Kidney epithelial cell (primary cell): ENCODE data around the gene PDGFRA. TPM values are rescaled to one million over a fixed set of nuclear protein-coding genes. Genes with fewer than 3 reads are reported as not detected.

Experiments used
- DNase-seq: peaks from one replicate; pipeline ENCODE4 v3.0.0-alpha.2; 2010; ENCODE audit warnings: low read depth
- H3K27me3 ChIP-seq: 2 replicates; pipeline ENCODE4 v1.6.0; 2011; ENCODE audit warnings: low read length; ENCODE audit not compliant: control insufficient read depth, insufficient read depth
- H3K36me3 ChIP-seq: 2 replicates; pipeline ENCODE4 v1.5.1; 2011; ENCODE audit warnings: low read length; ENCODE audit not compliant: control insufficient read depth, insufficient read depth
- H3K4me3 ChIP-seq: 2 replicates; pipeline ENCODE4 v1.5.1; 2011; ENCODE audit warnings: low read depth, mild to moderate bottlenecking, control low read depth, low read length
- CTCF ChIP-seq: IDR thresholded peaks from 2 replicates; pipeline ENCODE4 v1.5.1; 2011; ENCODE audit warnings: mild to moderate bottlenecking, moderate library complexity, low read length, control low read depth, inconsistent platforms; ENCODE audit not compliant: insufficient read depth, poor library complexity, severe bottlenecking
- total RNA-seq: library from RNA; depleted of rRNA; stranded (reverse); fragments of >200 nt; gene quantifications from 2 replicates; pipeline ENCODE4 v1.2.3, GENCODE V29; 2015

Gene PDGFRA
- total RNA-seq, 1 donor from 2014 or later = 2.1 TPM

GRCh38 chr4:54187148-54187547 is 41.9 kb upstream of the PDGFRA start:
- no peak overlapping the region for H3K4me3 ChIP-seq
- no peaks in the 10 kb centered on the region for H3K27me3 ChIP-seq
- no peaks in the 10 kb centered on the region for H3K36me3 ChIP-seq
- no peak for DNase-seq
- TF ChIP-seq CTCF = no peak

GRCh38 chr4:54189140-54189539 is 40.0 kb upstream of the PDGFRA start:
- no peaks in the 10 kb centered on the region for H3K36me3 ChIP-seq
- TF ChIP-seq CTCF = no peak
- no peak for DNase-seq
- no peak overlapping the region for H3K4me3 ChIP-seq
- no peaks in the 10 kb centered on the region for H3K27me3 ChIP-seq

- no peak overlapping the region for H3K4me3 ChIP-seq
Observed at GRCh38 chr4:54192811-54193210, 36.3 kb upstream of the PDGFRA start.

GRCh38 chr4:54197926-54198325 is 31.2 kb upstream of the PDGFRA start:
- TF ChIP-seq CTCF = no peak
- DNase-seq = no peak
- Histone ChIP-seq H3K4me3 (no peak overlapping the region), H3K36me3 (no peaks in the 10 kb centered on the region), H3K27me3 (no peaks in the 10 kb centered on the region)

More at GRCh38 chr4:54192811-54193210, 36.3 kb upstream of the PDGFRA start:
- no peaks in the 10 kb centered on the region for H3K27me3 ChIP-seq
- DNase-seq = no peak
- no peaks in the 10 kb centered on the region for H3K36me3 ChIP-seq
- TF ChIP-seq CTCF = no peak

- DNase-seq = no peak
- TF ChIP-seq CTCF = no peak
- Histone ChIP-seq H3K4me3 (no peak overlapping the region), H3K36me3 (no peaks in the 10 kb centered on the region), H3K27me3 (no peaks in the 10 kb centered on the region)
Observed at GRCh38 chr4:54199919-54200318, 29.2 kb upstream of the PDGFRA start.

- no peak overlapping the region for H3K4me3 ChIP-seq
Observed at GRCh38 chr4:54209617-54210016, 19.5 kb upstream of the PDGFRA start.

More at GRCh38 chr4:54209617-54210016, 19.5 kb upstream of the PDGFRA start:
- no peaks in the 10 kb centered on the region for H3K27me3 ChIP-seq
- no peak for DNase-seq
- no peak for TF ChIP-seq CTCF
- H3K36me3 ChIP-seq = no peaks in the 10 kb centered on the region
